Activated CD4-positive, alpha-beta T cell treated with anti-CD3 and anti-CD28 coated beads, Interleukin-10, Interleukin-2, amounts not matched to agents 100 ng/mL and 50 ng/mL, durations not matched to agents 16 hours and 8 hours (primary cell): ENCODE results near the gene KDM1B.
"Not testable (repeated sequence)": the region's sequence is repeated elsewhere in the genome, so short reads cannot be mapped to it uniquely, and the experiment has no call there.

Experiments
- DNase-seq: peaks from one replicate; pipeline ENCODE4 v3.0.0-alpha.2; 2020

KDM1B gene

GRCh38 chr6:18155150-18155863, at the start of gene KDM1B:
KDM1B (plus strand) TSS chr6:18155422; CDS start chr6:18159896, 4,474 bp downstream.
- DNase-seq = peak; percentile 99

- DNase-seq = no peak
These were observed 48.2 kb upstream of the KDM1B start for GRCh38 chr6:18107061-18107460.

GRCh38 chr6:18110162-18110561, 45.1 kb upstream of the KDM1B start:
- DNase-seq = no peak

- peak; percentile 85 for DNase-seq
These were observed 39.9 kb upstream of the KDM1B start for GRCh38 chr6:18115356-18115755.

- DNase-seq = no peak
These were observed 38.1 kb upstream of the KDM1B start for GRCh38 chr6:18117136-18117535.

- no peak for DNase-seq
These were observed 36.9 kb upstream of the KDM1B start for GRCh38 chr6:18118330-18118729.

- no peak for DNase-seq
These were observed 36.0 kb upstream of the KDM1B start for GRCh38 chr6:18119236-18119635.

- no peak for DNase-seq
These were observed 33.6 kb upstream of the KDM1B start for GRCh38 chr6:18121580-18122127.

GRCh38 chr6:18122128-18123093, 32.8 kb upstream of the KDM1B start, which contains the start of gene NHLRC1:
NHLRC1 (minus strand) TSS chr6:18122677; CDS start chr6:18122606, 71 bp downstream.
- DNase-seq = peak; percentile 82

GRCh38 chr6:18126121-18126520, 29.1 kb upstream of the KDM1B start:
- DNase-seq = no peak

GRCh38 chr6:18132346-18132745, 22.9 kb upstream of the KDM1B start:
- DNase-seq = no peak

- DNase-seq = no peak
These were observed 20.1 kb upstream of the KDM1B start for GRCh38 chr6:18135171-18135570.

GRCh38 chr6:18136260-18136659, 19.0 kb upstream of the KDM1B start:
- DNase-seq = no peak

GRCh38 chr6:18138906-18139305, 16.3 kb upstream of the KDM1B start:
- DNase-seq = no peak

GRCh38 chr6:18139935-18140621, 15.1 kb upstream of the KDM1B start:
- DNase-seq = no peak

GRCh38 chr6:18141805-18142590, 13.2 kb upstream of the KDM1B start:
- DNase-seq = no peak

GRCh38 chr6:18142591-18142861, 12.7 kb upstream of the KDM1B start:
- no peak for DNase-seq

GRCh38 chr6:18147160-18147559, 8.1 kb upstream of the KDM1B start:
- no peak for DNase-seq

GRCh38 chr6:18147616-18148015, 7.6 kb upstream of the KDM1B start:
- no peak for DNase-seq

GRCh38 chr6:18148304-18149025, 6.8 kb upstream of the KDM1B start:
- DNase-seq = peak; percentile 10

GRCh38 chr6:18151391-18151790, 3.8 kb upstream of the KDM1B start:
- not testable (repeated sequence) for DNase-seq

GRCh38 chr6:18151801-18152200, 3.4 kb upstream of the KDM1B start:
- DNase-seq = no peak
